PC-9 (cell line): ENCODE measurements around the gene PIR. TPM values are rescaled to one million over a fixed set of nuclear protein-coding genes. Genes with fewer than 3 reads are reported as not detected.
A peak's percentile ranks its signal among the peaks of the same experiment; 100 is the strongest.

ENCODE experiments used
- BruUV-seq: library from RNA; stranded (reverse); fragments of 400-500 nt; replicated peaks from 2 replicates; lab custom pipeline; 2021; lab: Mats Ljungman, UMichigan
- CTCF ChIA-PET: fragments of 300-600 bp; sonication (Branson Sonifier 250); formaldehyde crosslinking; loops from one replicate; lab custom pipeline; 2022; ENCODE audit warnings: antibody characterized with exemption; lab: Charles Lee
- POLR2A ChIA-PET: fragments of 300-600 bp; sonication (Branson Sonifier 250); formaldehyde crosslinking; loops from one replicate; lab custom pipeline; 2022; ENCODE audit warnings: antibody characterized with exemption; ENCODE audit not compliant: unreplicated experiment; lab: Charles Lee
- DNase-seq, 2 experiments: peaks; one replicate each; pipeline versions ENCODE4 v3.0.0 to v3.0.0-alpha.2; 2015 to 2022; ENCODE audit warnings: mixed read lengths in 1 of 2
- H2AFZ ChIP-seq: fragments of 200-600 bp; sonication (generic); 2 replicates; pipeline ENCODE4 v1.8.1; 2017; ENCODE audit warnings: antibody characterized with exemption
- H3F3A ChIP-seq: fragments of 200-600 bp; sonication (generic); 2 replicates; pipeline ENCODE4 v1.8.1; 2017; ENCODE audit warnings: antibody characterized with exemption, mild to moderate bottlenecking, low read depth; ENCODE audit not compliant: insufficient read depth
- H3K27ac ChIP-seq: fragments of 200-600 bp; sonication (generic); 2 replicates; pipeline ENCODE4 v1.6.1; 2016; ENCODE audit warnings: mixed run types
- H3K27me3 ChIP-seq: fragments of 200-600 bp; sonication (generic); 2 replicates; pipeline ENCODE4 v1.6.1; 2016; ENCODE audit warnings: low read depth, mixed run types; ENCODE audit not compliant: insufficient read depth
- H3K36me3 ChIP-seq: fragments of 200-600 bp; sonication (generic); 2 replicates; pipeline ENCODE4 v1.6.1; 2016; ENCODE audit warnings: low read depth, mixed run types
- H3K4me1 ChIP-seq: fragments of 200-600 bp; sonication (generic); replicated peaks from 2 replicates; pipeline ENCODE4 v1.6.1; 2016; ENCODE audit warnings: mixed run types; ENCODE audit not compliant: insufficient read depth
- H3K4me2 ChIP-seq: fragments of 200-600 bp; sonication (generic); 2 replicates; pipeline ENCODE4 v1.6.1; 2017; ENCODE audit warnings: mixed run types
- H3K4me3 ChIP-seq: fragments of 200-600 bp; sonication (generic); 2 replicates; pipeline ENCODE4 v1.6.1; 2016; ENCODE audit warnings: mixed run types
- H3K79me2 ChIP-seq: fragments of 200-600 bp; sonication (generic); 2 replicates; pipeline ENCODE4 v1.6.1; 2017; ENCODE audit warnings: low read depth, mixed run types
- H3K9me2 ChIP-seq: fragments of 200-600 bp; sonication (generic); 2 replicates; pipeline ENCODE4 v1.8.1; 2017; ENCODE audit warnings: mild to moderate bottlenecking; ENCODE audit not compliant: insufficient read depth
- H3K9me3 ChIP-seq: fragments of 200-600 bp; sonication (generic); 2 replicates; pipeline ENCODE4 v1.8.1; 2016; ENCODE audit warnings: low read depth; ENCODE audit not compliant: insufficient read depth
- H4K20me1 ChIP-seq: fragments of 200-600 bp; sonication (generic); 2 replicates; pipeline ENCODE4 v1.8.1; 2017; ENCODE audit not compliant: insufficient read depth
- CTCF ChIP-seq: fragments of 200-600 bp; sonication (generic); conservative IDR thresholded peaks from 2 replicates; pipeline ENCODE4 v1.6.1; 2017; ENCODE audit warnings: mixed run types, antibody characterized with exemption, mild to moderate bottlenecking, moderate library complexity
- EZH2 ChIP-seq: fragments of 200-600 bp; sonication (generic); IDR thresholded peaks from 2 replicates; pipeline ENCODE4 v1.8.0; 2017; ENCODE audit warnings: antibody characterized with exemption, low read depth
- intact Hi-C: fragments of 100-400 bp; cut with micrococcal nuclease; formaldehyde crosslinking; loops from one replicate; pipeline ENCODE4 v1.10.0; 2022; ENCODE audit not compliant: unreplicated experiment
- total RNA-seq: library from RNA; stranded (reverse); gene quantifications from 2 replicates; pipeline ENCODE4 v1.2.3, GENCODE V29; 2021

The PIR gene
- total RNA-seq, 1 experiment from 2014 or later = 197 TPM

- DNase-seq = no peak
- Histone ChIP-seq H4K20me1 (no peaks in the 10 kb centered on the region), H3K9me2 (no peaks in the 10 kb centered on the region), H3K36me3 (peaks cover 31% of the 10 kb centered on the region), H3K4me1 (peaks cover 52% of the 10 kb centered on the region), H3F3A (peaks cover 18% of the 10 kb centered on the region), H2AFZ (no peak overlapping the region), H3K27ac (peak overlapping the region; percentile 28; the same call in 1 of the 2 replicates), H3K4me2 (no peak overlapping the region), H3K27me3 (no peaks in the 10 kb centered on the region), H3K79me2 (peaks cover 25% of the 10 kb centered on the region), H3K9me3 (no peaks in the 10 kb centered on the region), H3K4me3 (no peak overlapping the region)
- ChIA-PET POLR2A (no interaction called here), CTCF (no interaction called here)
- no TSS peak for BruUV-seq
- intact Hi-C loops = no loop called here
- no peak for TF ChIP-seq CTCF
- no peak for TF ChIP-seq EZH2
These were observed 20.6 kb downstream of the PIR start for GRCh38 chrX:15472531-15472930.

GRCh38 chrX:15471028-15471427 lies 22.1 kb downstream of the PIR start:
- CTCF ChIA-PET = interaction anchor here (0.7 kb wide), 1 partner anchor 68 kb away, joined by 9 read pairs; no protein-coding TSS in a partner anchor
- POLR2A ChIA-PET = no interaction called here

GRCh38 chrX:15469613-15470012 lies 23.5 kb downstream of the PIR start:
- H3K9me2 ChIP-seq = no peaks in the 10 kb centered on the region
- POLR2A ChIA-PET = no interaction called here
- H3K79me2 ChIP-seq = peaks cover 24% of the 10 kb centered on the region
- DNase-seq = no peak
- BruUV-seq = no TSS peak
- no peaks in the 10 kb centered on the region for H3K9me3 ChIP-seq
- no peaks in the 10 kb centered on the region for H4K20me1 ChIP-seq
- TF ChIP-seq EZH2 (no peak), CTCF (no peak)
- no peak overlapping the region for H2AFZ ChIP-seq
- H3K4me1 ChIP-seq = peaks cover 24% of the 10 kb centered on the region
- H3K4me2 ChIP-seq = no peak overlapping the region
- CTCF ChIA-PET = interaction anchor here (0.7 kb wide), 1 partner anchor 229 kb away, joined by 5 read pairs; no protein-coding TSS in a partner anchor
- peaks cover 3% of the 10 kb centered on the region; the same call in 1 of the 2 replicates for H3F3A ChIP-seq
- intact Hi-C loops = loop anchor here (10.0 kb wide), 1 partner anchor 55 kb away; no protein-coding TSS in a partner anchor
- peaks cover 28% of the 10 kb centered on the region for H3K36me3 ChIP-seq
- H3K27me3 ChIP-seq = no peaks in the 10 kb centered on the region
- H3K4me3 ChIP-seq = no peak overlapping the region
- no peak overlapping the region for H3K27ac ChIP-seq

More at GRCh38 chrX:15471028-15471427, 22.1 kb downstream of the PIR start:
- peaks cover 15% of the 10 kb centered on the region for H3F3A ChIP-seq
- H3K36me3 ChIP-seq = peaks cover 31% of the 10 kb centered on the region
- intact Hi-C loops = loop anchor here (1.0 kb wide), 1 partner anchor 94 kb away; no protein-coding TSS in a partner anchor
- peak; percentile 76 for TF ChIP-seq CTCF
- no peak for TF ChIP-seq EZH2
- H3K4me3 ChIP-seq = no peak overlapping the region
- no peaks in the 10 kb centered on the region for H3K9me2 ChIP-seq
- H3K4me1 ChIP-seq = peaks cover 37% of the 10 kb centered on the region
- H3K9me3 ChIP-seq = no peaks in the 10 kb centered on the region
- peak overlapping the region; percentile 28 for H3K27ac ChIP-seq
- H3K4me2 ChIP-seq = no peak overlapping the region; the same call in 1 of the 2 replicates
- H3K27me3 ChIP-seq = no peaks in the 10 kb centered on the region
- no TSS peak for BruUV-seq
- no peak overlapping the region for H2AFZ ChIP-seq
- no peaks in the 10 kb centered on the region for H4K20me1 ChIP-seq
- peaks cover 25% of the 10 kb centered on the region for H3K79me2 ChIP-seq
- DNase-seq = peak; percentile 40 to 64
